ENCODE measurements around the gene BRD1. TPM values are rescaled to one million over a fixed set of nuclear protein-coding genes. Genes with fewer than 3 reads are reported as not detected.

The BRD1 gene
- total and polyA plus RNA-seq, 7 experiments from 2014 or later: 2.8 to 130 (median 84.5) TPM

DNA sequence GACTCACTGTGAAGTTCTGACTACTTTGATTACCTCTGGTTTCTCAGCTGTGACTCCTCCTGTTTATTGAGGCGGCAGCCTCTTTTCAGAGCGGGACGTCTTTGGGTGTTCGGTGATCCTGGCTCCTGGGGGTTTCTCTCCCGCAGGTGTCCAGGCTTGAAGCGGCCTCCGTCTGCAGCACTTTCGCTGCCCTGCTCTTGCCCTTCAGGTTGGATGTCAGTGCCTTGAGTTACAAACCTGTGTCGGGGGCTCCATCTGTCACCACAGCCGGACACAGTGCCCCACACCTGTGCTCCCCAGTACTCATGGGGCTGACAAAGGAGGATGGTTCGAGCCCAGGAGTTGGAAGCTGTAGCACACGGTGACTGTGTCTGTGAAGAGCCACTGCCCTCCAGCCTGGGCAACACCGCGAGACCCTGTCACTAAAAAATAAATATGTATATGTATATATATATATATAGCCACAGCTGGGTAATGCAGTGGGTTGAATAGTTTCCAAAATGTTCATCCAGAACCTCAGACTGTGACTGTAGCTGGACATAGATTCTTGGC, 104.1 kb downstream of the BRD1 start:
- intact Hi-C loops (cut with micrococcal nuclease): loop anchor here in 1 of 2 donors (5.0 kb wide), 1 partner anchor 66 kb away; no protein-coding TSS in a partner anchor
- peak overlapping the region; percentile 82 to 97 (median 93) for H3K27ac Mint-ChIP-seq
- ChIA-PET CTCF (interaction anchor here (1.5 kb wide), 1 partner anchor 676 kb away, joined by 3 read pairs; no protein-coding TSS in a partner anchor), POLR2A (no interaction called here)
- no peaks in the 10 kb centered on the region for H3K9me3 Mint-ChIP-seq
- ATAC-seq (no peak), DNase-seq (no peak)
- H3K36me3 Mint-ChIP-seq: no peaks in the 10 kb centered on the region
- Histone ChIP-seq H3K9me3 (ENCODE audit: control insufficient read depth in 2 of 3, low read length in 3 of 3) (no peaks in the 10 kb centered on the region), H3K27ac (ENCODE audit: low read depth, low read length) (peak overlapping the region; percentile 65), H3K36me3 (ENCODE audit: control insufficient read depth in 2 of 3, insufficient read depth in 3 of 3, low read length in 3 of 3) (no peaks in the 10 kb centered on the region), H3K27me3 (ENCODE audit: control insufficient read depth in 2 of 2, insufficient read depth in 2 of 2, low read length in 2 of 2) (peaks cover 0 to 5% of the 10 kb centered on the region in 2 donors), H3K4me1 (ENCODE audit: control insufficient read depth in 2 of 2, insufficient read depth in 2 of 2, low read length in 2 of 2) (peaks cover 5 to 10% of the 10 kb centered on the region in 2 donors), H3K4me3 (ENCODE audit: low read length) (peak overlapping the region; percentile 69)
- H3K4me3 Mint-ChIP-seq: peak overlapping the region; percentile 86 to 99 (median 96)
- H3K27me3 Mint-ChIP-seq: peaks cover 10 to 32% (median 14%) of the 10 kb centered on the region in 5 donors
- H3K4me1 Mint-ChIP-seq: peaks cover 3 to 35% (median 24%) of the 10 kb centered on the region in 7 donors

Other genes with a start within 250 kb of the BRD1 start
- 10 to 100 TPM; 13.6 to 20.1 (median 17.1) TPM for gene ZBED4, start 26.0 kb upstream of the BRD1 start, total RNA-seq
- gene ZBED4, start 26.0 kb upstream of the BRD1 start, polyA plus RNA-seq: 10 to 100 TPM in 1 of 2 donors, 1 to 10 TPM in 1; 6.0 to 10.6 TPM
- gene ALG12, start 90.6 kb upstream of the BRD1 start, total RNA-seq: 10 to 100 TPM; 16.2 to 22.4 (median 19.5) TPM
- 10 to 100 TPM; 10.4 to 21.2 TPM for gene ALG12, start 90.6 kb upstream of the BRD1 start, polyA plus RNA-seq
- 10 to 100 TPM; 19.7 to 80.9 (median 28.5) TPM for gene CRELD2, start 90.8 kb upstream of the BRD1 start, total RNA-seq
- gene CRELD2, start 90.8 kb upstream of the BRD1 start, polyA plus RNA-seq: 10 to 100 TPM; 37.3 to 39.1 TPM
- 100 to 1,000 TPM in 2 of 5 experiments, 10 to 100 TPM in 3; 44.4 to 164 (median 78.3) TPM for gene PIM3, start 132.9 kb upstream of the BRD1 start, total RNA-seq
- gene PIM3, start 132.9 kb upstream of the BRD1 start, polyA plus RNA-seq: 10 to 100 TPM; 21.3 to 38.8 TPM
- gene IL17REL, start 184.9 kb upstream of the BRD1 start, total RNA-seq: not detected
- gene IL17REL, start 184.9 kb upstream of the BRD1 start, polyA plus RNA-seq: not detected
- not detected for gene TTLL8, start 230.4 kb upstream of the BRD1 start, total RNA-seq
- gene TTLL8, start 230.4 kb upstream of the BRD1 start, polyA plus RNA-seq: not detected